Measurements from ENCODE around the gene FCN2. TPM values are rescaled to one million over a fixed set of nuclear protein-coding genes. Genes with fewer than 3 reads are reported as not detected.

The FCN2 gene
- total RNA-seq, 1 experiment from 2014 or later, result not detected

DNA sequence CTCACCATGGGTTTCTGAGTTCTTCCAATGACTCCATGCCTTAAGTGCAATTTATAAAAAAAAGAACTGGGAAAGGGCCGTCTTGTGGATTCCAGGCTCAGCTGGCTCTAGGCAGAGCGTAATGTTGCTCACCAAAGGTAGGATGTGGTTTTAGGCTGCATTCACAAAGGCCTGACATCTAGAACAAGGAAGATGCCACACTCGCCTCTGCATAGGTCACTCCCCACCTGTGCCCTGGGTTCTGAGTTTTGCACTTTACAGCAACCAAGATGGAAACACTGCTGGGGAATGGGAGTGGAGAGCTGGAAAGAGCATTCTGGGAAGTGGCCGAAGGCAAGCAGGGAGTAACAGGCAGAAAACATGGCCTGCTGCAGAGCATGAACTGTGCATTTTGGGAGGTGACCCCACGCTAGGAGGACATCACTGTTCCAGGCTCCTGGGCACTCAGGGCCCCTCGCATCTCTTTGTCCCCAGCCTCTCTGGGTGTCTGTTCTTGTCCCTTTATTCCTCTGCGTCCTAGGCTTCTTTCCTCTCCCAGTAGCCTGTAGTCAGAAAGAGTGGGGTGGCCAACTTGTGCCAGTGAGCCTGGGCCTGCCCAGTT, 12.3 kb downstream of the FCN2 start:
- Histone ChIP-seq H3K4me3 (replicated peaks in 1 of 2; ENCODE audit: low read depth in 1 of 2, low read length in 2 of 2) (no peak overlapping the region), H3K9me2 (ENCODE audit: insufficient read depth) (no peaks in the 10 kb centered on the region), H3K79me2 (ENCODE audit: insufficient read depth, low read length) (no peaks in the 10 kb centered on the region), H3K36me3 (ENCODE audit: control insufficient read depth in 1 of 2, insufficient read depth in 2 of 2, low read length in 2 of 2) (no peaks in the 10 kb centered on the region), H3K4me1 (ENCODE audit: control insufficient read depth in 1 of 2, insufficient read depth in 2 of 2, low read length in 2 of 2) (peaks cover 20 to 27% of the 10 kb centered on the region in 2 experiments), H4K20me1 (ENCODE audit: insufficient read depth) (no peaks in the 10 kb centered on the region), H2AFZ (ENCODE audit: low read depth, low read length, poor library complexity, severe bottlenecking) (no peak overlapping the region), H3K27ac (ENCODE audit: low read depth, low read length) (no peak overlapping the region), H3K9ac (ENCODE audit: low read length) (no peak overlapping the region), H3K9me3 (ENCODE audit: control insufficient read depth in 1 of 2, insufficient read depth in 1 of 2, low read depth in 1 of 2, low read length in 2 of 2) (no peaks in the 10 kb centered on the region), H3K27me3 (ENCODE audit: insufficient read depth, low read length) (no peaks in the 10 kb centered on the region), H3K4me2 (ENCODE audit: low read length) (no peak overlapping the region)
- no TSS peak for BruUV-seq (replicated peaks)
- ChIA-PET POLR2A (no interaction called here), CTCF (no interaction called here), RAD21 (ENCODE audit: low non-redundant PET in 1 of 2, low total read pairs in 2 of 2, uncharacterized antibody in 2 of 2, unreplicated experiment in 2 of 2) (no interaction called here)
- intact Hi-C loops (cut with micrococcal nuclease), result no loop called here
- TF ChIP-seq MAX (IDR thresholded peaks at IDR 0.05) (no peak), ELF1 (IDR thresholded peaks at IDR 0.05; ENCODE audit: borderline replicate concordance, low read depth) (no peak), REST (IDR thresholded peaks at IDR 0.05; ENCODE audit: low read depth) (no peak), SIN3A (IDR thresholded peaks at IDR 0.05; ENCODE audit: low read depth) (no peak), JUND (IDR thresholded peaks at IDR 0.05) (no peak), POLR2AphosphoS5 (IDR thresholded peaks at IDR 0.05; ENCODE audit: low read depth, low read length) (no peak)
- ATAC-seq, result no peak
- DNase-seq (ENCODE audit: low read depth, low spot score), result no peak
